Mesenteric fat pad (tissue), 1 donor: ENCODE measurements around the gene OLFM4. TPM values are rescaled to one million over a fixed set of nuclear protein-coding genes. Genes with fewer than 3 reads are reported as not detected.
"Not testable (repeated sequence)": the region's sequence is repeated elsewhere in the genome, so short reads cannot be mapped to it uniquely, and the experiment has no call there.

Experiments used
- DNase-seq: peaks from one replicate; pipeline ENCODE4 v3.0.0-alpha.2; 2020; ENCODE audit warnings: low spot score
- long read RNA-seq: library from polyadenylated mRNA; unstranded; transcript quantifications from one replicate; pipeline ENCODE4 v2.0.0, GENCODE V29; 2020
- total RNA-seq: library from RNA; stranded (reverse); fragmentation: NEBNext Ultra II Directional; extraction: Animal tissue kit (Norgen Biotek cat#: 25700); gene quantifications from one replicate; pipeline ENCODE4 v1.2.1, GENCODE V29; 2021
- donor health status: DM: yes; HTN: yes; CAD: no.

Gene OLFM4
- 0.80 TPM for total RNA-seq
- long read RNA-seq = 0 reads

DNA sequence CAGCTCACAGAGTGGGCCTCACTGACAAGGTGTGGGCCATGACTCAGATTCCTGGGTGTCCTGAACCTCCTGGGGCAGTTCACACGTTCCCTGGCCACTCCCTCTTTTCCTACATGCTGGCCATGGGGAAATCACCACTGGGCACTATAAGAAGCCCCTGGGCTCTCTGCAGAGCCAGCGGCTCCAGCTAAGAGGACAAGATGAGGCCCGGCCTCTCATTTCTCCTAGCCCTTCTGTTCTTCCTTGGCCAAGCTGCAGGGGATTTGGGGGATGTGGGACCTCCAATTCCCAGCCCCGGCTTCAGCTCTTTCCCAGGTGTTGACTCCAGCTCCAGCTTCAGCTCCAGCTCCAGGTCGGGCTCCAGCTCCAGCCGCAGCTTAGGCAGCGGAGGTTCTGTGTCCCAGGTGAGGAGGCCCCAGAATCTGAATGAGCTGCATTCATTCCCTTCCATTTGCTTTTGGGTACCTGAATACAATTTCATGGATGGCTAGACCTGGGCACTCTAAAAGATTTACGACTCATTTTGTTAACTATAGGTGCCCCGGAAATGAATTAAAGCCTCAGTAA lies at the start of gene OLFM4:
TSS of gene OLFM4 (plus strand) at position 177 of the 567 bp plus-strand sequence. CDS start at position 201, 24 bp downstream.
- no peak for DNase-seq

- DNase-seq = no peak
These were observed 49.6 kb upstream of the OLFM4 start for GRCh38 chr13:52978989-52979388.

DNA sequence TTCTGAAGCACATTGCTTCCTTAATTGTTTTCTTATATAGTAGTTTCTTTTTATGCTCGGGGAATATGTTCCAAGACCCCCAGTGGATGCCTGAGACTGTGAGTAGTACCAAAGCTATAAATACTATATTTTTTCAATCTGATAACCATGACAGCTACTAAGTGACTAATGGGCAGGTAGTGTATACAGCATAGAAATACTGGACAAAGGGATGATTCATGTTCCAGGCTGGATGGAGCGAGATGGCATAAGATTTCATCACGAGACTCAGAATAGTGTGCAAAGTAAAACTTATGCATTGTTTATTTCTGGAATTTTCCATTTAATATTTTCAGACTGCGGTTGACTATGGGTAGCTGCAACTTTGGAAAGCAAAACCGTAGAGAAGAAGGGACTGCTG lies 47.9 kb upstream of the OLFM4 start:
- DNase-seq = no peak

DNA sequence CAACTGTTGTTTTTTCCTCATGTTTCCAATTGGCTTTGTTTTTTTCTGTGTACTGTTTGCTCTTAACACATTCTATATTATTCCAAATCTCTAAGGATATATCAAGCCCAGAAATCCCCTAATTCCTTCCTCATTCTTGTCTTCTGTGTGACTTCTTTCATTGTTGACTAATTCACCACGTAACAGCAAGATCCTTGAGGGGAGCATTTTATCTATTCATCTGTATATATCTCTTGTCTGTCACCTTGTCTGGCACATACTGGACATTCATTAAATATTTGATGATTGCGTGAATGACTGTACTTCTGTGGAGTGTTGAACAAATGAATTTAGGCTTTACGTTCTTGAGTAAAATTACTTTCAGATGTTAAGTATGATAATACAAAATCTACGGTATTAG lies 44.8 kb upstream of the OLFM4 start:
- DNase-seq = no peak

- no peak for DNase-seq
These were observed 43.7 kb upstream of the OLFM4 start for GRCh38 chr13:52984881-52985363.

DNA sequence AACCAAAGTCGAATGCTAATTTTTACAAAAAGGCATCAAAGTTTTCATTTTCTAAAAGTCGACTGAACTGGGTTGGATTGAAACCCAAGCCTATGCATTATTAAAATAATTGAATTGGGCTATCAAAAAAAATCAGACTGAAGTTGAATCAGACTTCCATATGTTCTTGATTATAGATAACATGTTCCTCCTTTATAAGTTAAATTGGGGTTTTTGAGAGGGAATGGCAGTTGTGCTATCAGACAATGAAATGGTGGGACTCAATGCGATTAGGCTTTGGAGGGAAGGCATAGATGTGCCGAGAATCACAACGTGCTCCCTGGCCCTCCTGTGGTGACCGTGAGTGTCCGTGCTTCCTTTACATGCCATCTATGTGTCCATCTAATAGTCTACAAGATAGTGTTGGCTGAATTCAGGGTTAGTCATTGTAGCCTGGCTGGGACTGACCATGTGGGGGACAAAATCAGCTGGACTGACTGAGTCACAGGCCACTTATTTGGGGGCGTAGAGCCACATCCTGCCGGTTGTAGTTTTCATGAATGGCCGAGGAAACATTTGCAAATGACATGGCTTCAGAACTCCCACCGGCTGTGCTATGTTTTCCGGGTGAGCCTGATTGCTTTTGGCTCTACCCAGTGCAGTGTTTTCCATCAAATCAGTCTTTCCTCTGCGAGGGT lies 37.1 kb upstream of the OLFM4 start:
- no peak for DNase-seq

DNA sequence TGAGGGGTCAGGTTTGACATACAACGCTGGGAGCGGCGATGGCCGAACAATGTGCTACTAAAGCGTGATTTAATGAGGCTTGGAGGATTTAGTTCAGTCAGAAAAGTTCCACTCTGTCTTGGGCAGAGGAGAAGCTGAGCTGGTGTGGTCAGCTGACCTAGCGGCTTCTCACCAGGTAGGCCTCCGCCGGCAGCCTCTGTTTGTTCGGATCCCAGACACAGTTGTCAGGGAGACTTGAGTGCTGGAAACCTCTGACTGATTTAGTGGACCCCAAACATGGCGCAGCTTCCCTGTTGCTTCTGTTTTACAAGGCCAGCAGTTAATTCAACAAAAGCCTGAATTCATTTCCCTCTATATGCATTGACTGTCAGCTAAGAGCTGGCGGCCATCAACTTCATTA lies 36.5 kb upstream of the OLFM4 start:
- DNase-seq = no peak

- DNase-seq = no peak
These were observed 34.6 kb upstream of the OLFM4 start for GRCh38 chr13:52994051-52994450.

GRCh38 chr13:52994865-52995264 lies 33.7 kb upstream of the OLFM4 start:
- DNase-seq = no peak

GRCh38 chr13:52995946-52996345 lies 32.7 kb upstream of the OLFM4 start:
- DNase-seq = no peak

- DNase-seq = no peak
These were observed 30.4 kb upstream of the OLFM4 start for GRCh38 chr13:52997951-52998876.

- DNase-seq = no peak
These were observed 29.4 kb upstream of the OLFM4 start for GRCh38 chr13:52999093-52999696.

DNA sequence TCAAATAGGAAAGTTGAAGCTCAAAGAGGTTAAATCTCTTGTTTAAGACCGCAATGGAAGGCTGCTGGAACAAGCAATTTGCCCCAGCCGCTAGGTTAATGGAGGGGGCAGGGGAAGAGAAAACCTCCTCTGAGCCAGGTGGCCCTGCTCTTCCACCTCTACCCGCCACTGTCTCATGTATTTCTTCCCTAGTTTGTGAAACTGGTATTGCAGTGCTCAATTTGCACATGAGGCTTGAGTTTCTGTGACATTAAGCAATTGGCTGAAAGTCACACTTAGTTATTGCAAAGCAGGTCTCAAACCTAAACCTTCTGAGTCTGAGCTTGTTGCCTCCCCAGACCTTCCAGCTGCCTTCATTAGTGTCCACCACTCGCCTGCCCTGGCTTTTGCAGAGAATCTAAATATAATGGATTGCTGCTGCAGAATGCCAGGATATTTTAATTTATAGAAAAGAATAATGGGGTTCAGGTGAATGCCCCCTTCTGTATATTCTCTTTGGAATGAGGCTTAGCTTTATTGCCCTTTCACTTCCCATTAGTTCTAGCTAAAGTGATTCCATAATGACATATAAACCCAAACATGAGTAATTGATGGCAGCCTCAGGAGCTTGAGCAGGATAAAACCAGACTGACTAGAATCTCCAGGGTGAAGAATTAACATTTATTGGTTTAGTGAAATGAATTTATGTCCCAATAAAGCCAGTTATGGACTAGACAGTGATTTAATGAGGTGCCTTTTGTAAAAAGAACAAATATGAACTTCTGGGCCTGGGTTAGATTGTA lies 27.0 kb upstream of the OLFM4 start:
- DNase-seq = no peak

- DNase-seq = no peak
These were observed 24.0 kb upstream of the OLFM4 start for GRCh38 chr13:53004573-53004972.

GRCh38 chr13:53005626-53006025 lies 23.0 kb upstream of the OLFM4 start:
- no peak for DNase-seq

DNA sequence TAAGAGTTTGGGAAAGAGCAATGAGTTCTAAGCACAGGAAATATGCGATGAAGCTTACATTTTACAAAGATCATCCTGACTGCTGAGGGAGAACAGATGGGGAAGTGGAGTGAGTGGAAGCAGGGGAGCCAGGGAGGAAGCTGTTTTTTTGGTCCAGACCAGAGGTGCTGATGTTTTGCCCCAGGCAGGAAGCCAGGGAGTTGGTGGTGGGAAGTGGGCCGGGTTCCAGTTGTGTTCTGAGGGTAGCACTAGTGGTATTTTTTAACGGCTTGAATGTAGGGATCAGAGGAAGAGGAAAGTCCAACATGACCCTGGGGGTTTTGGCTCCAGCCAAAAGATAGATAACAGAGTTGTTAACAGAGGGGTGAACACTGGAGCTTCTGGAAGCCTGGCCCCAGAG lies 20.7 kb upstream of the OLFM4 start:
- DNase-seq = no peak

DNA sequence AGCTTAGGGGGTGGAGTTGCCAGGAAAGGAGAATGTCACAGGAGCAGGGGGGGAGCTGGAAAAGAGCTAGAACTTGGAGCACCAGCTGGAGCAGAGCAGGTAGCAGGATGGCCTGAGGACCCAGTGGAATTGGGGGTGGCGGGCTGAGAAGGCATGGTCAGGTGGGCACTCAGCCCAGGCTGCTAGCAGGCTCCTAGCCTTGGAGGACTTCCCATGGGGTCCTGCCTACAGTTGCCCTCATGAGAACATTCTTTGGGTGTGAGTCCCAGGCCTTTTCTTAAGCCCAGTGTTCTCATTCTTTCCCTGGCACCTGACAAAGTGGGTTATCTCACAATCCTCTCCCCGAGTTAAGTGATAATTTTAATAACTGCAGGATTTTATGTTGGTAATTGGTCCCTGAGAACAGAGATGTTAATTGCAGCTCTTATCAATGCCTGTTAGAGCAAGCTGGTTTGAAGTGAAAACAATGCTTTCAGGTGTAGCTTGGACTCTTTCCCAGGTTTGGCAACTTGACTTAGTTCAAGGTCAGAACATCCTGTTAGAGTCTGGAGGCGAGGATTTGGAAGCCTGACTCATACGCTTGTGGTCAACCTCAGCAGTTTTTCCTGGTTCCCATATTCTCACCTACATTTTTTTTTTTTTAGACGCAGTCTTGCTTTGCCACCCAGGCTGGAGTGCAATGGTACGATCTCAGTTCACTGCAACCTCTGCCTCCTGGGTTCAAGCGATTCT lies 18.1 kb upstream of the OLFM4 start:
- no peak for DNase-seq

- no peak for DNase-seq
These were observed 15.9 kb upstream of the OLFM4 start for GRCh38 chr13:53012707-53013106.

DNA sequence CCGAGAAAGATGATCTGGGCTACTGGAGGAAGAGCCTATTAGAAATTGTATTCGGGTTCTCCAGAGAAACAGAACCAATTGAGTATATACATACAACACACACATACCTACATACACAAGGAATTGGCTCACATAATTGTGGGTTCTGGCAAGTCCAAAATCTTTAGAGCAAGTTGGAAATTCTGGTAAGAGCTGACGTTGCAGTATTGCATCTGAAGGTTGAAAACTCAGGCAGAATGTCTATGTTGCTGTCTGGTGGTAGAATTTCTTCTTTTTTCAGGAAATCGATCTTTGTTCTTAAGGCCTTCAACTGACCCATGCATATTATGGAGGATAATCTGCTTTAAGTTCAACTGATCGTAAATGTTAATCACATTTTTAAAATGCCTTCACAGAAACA lies 15.5 kb upstream of the OLFM4 start:
- no peak for DNase-seq

GRCh38 chr13:53014018-53014417 lies 14.6 kb upstream of the OLFM4 start:
- not testable (repeated sequence) for DNase-seq
